CD14-positive monocyte (primary cell): ENCODE data around the gene PNKD. TPM values are rescaled to one million over a fixed set of nuclear protein-coding genes. Genes with fewer than 3 reads are reported as not detected.
A peak's percentile ranks its signal among the peaks of the same experiment; 100 is the strongest.

Source experiments
- DNase-seq, 3 donors: peaks; one replicate each; pipeline ENCODE4 v3.0.0-alpha.2; 2011 to 2022
- H2AFZ ChIP-seq: 2 replicates; pipeline ENCODE4 v1.6.0; 2012; ENCODE audit warnings: mild to moderate bottlenecking, low read depth, low read length, inconsistent platforms; ENCODE audit not compliant: insufficient read depth, poor library complexity, severe bottlenecking
- H3K27ac ChIP-seq, 2 donors: 1 replicate in 1 of 2; 2 replicates in 1 of 2; pipeline ENCODE4 v1.5.1; 2012 to 2013; ENCODE audit warnings: low read length in 2 of 2, control low read depth in 1 of 2, inconsistent platforms in 1 of 2, low read depth in 1 of 2, mild to moderate bottlenecking in 1 of 2
- H3K27me3 ChIP-seq, 2 donors: one replicate each; pipeline versions ENCODE4 v1.6.0 to v1.6.1; 2011 to 2013; ENCODE audit warnings: low read length in 2 of 2; ENCODE audit not compliant: control insufficient read depth in 2 of 2, insufficient read depth in 2 of 2
- H3K36me3 ChIP-seq, 2 donors: replicated peaks in 1 of 2; 1 replicate in 1 of 2; 2 replicates in 1 of 2; pipeline versions ENCODE4 v1.5.1 to v1.6.1; 2012 to 2013; ENCODE audit warnings: low read length in 2 of 2, control low read depth in 1 of 2, inconsistent platforms in 1 of 2, mild to moderate bottlenecking in 1 of 2; ENCODE audit not compliant: insufficient read depth in 2 of 2, control insufficient read depth in 1 of 2
- H3K4me1 ChIP-seq, 2 donors: 1 replicate in 1 of 2; 2 replicates in 1 of 2; pipeline versions ENCODE4 v1.5.1 to v1.6.1; 2012 to 2013; ENCODE audit warnings: low read length in 2 of 2, control low read depth in 1 of 2, inconsistent platforms in 1 of 2, mild to moderate bottlenecking in 1 of 2, moderate library complexity in 1 of 2; ENCODE audit not compliant: insufficient read depth in 2 of 2, control insufficient read depth in 1 of 2
- H3K4me2 ChIP-seq: replicated peaks from 2 replicates; pipeline ENCODE3; 2012; ENCODE audit warnings: low read length, moderate library complexity, mild to moderate bottlenecking; ENCODE audit not compliant: poor library complexity, severe bottlenecking; ENCODE audit errors: extremely low read depth
- H3K4me3 ChIP-seq, 3 experiments: fragments of 200-600 bp in 1 of 3; sonication (generic) in 1 of 3; replicated peaks in 1 of 3; 1 replicate in 2 of 3; 2 replicates in 1 of 3; pipeline ENCODE4 v1.5.1; 2011 to 2013; ENCODE audit warnings: low read length in 3 of 3, mild to moderate bottlenecking in 3 of 3, control low read depth in 2 of 3, low read depth in 2 of 3, inconsistent platforms in 1 of 3, moderate library complexity in 1 of 3
- H3K79me2 ChIP-seq: 2 replicates; pipeline ENCODE4 v1.6.0; 2012; ENCODE audit warnings: mild to moderate bottlenecking, control low read depth, inconsistent platforms, low read length, moderate library complexity; ENCODE audit not compliant: insufficient read depth
- H3K9ac ChIP-seq: 2 replicates; pipeline ENCODE4 v1.6.0; 2017; ENCODE audit warnings: low read length, mild to moderate bottlenecking; ENCODE audit not compliant: insufficient read depth, poor library complexity, severe bottlenecking
- H3K9me3 ChIP-seq, 2 donors: replicated peaks in 1 of 2; 1 replicate in 1 of 2; 2 replicates in 1 of 2; pipeline versions ENCODE4 v1.5.1 to v1.6.1; 2012 to 2013; ENCODE audit warnings: low read length in 2 of 2, control low read depth in 1 of 2; ENCODE audit not compliant: control insufficient read depth in 1 of 2, insufficient read depth in 1 of 2
- H4K20me1 ChIP-seq: 2 replicates; pipeline ENCODE4 v1.6.0; 2012; ENCODE audit warnings: mild to moderate bottlenecking, low read length, control low read depth, moderate library complexity; ENCODE audit not compliant: insufficient read depth
- H3K27ac Mint-ChIP-seq, 7 donors: one replicate each; pipeline ENCODE4 v1.8.0; 2020; ENCODE audit warnings: mild to moderate bottlenecking in 7 of 7, mixed read lengths in 7 of 7, moderate library complexity in 6 of 7, inconsistent platforms in 2 of 7
- H3K27me3 Mint-ChIP-seq, 3 donors: one replicate each; pipeline ENCODE4 v1.8.0; 2021 to 2022; ENCODE audit warnings: low read depth in 3 of 3, mild to moderate bottlenecking in 3 of 3, mixed read lengths in 3 of 3, moderate library complexity in 3 of 3, inconsistent platforms in 1 of 3
- H3K36me3 Mint-ChIP-seq, 2 donors: one replicate each; pipeline ENCODE4 v1.8.0; 2020; ENCODE audit warnings: mixed read lengths in 2 of 2, inconsistent platforms in 1 of 2, mild to moderate bottlenecking in 1 of 2
- H3K4me1 Mint-ChIP-seq: one replicate; pipeline ENCODE4 v1.8.0; 2020; ENCODE audit warnings: mild to moderate bottlenecking, mixed read lengths
- H3K4me3 Mint-ChIP-seq, 2 donors: one replicate each; pipeline ENCODE4 v1.8.0; 2020; ENCODE audit warnings: mild to moderate bottlenecking in 2 of 2, mixed read lengths in 2 of 2, moderate library complexity in 1 of 2
- H3K9me3 Mint-ChIP-seq, 7 donors: one replicate each; pipeline ENCODE4 v1.8.0; 2020 to 2022; ENCODE audit warnings: mixed read lengths in 7 of 7, mild to moderate bottlenecking in 6 of 7, moderate library complexity in 6 of 7, inconsistent platforms in 2 of 7
- CTCF ChIP-seq: fragments of 200-600 bp; IDR thresholded peaks from one replicate; pipeline ENCODE4 v1.8.0; 2022; ENCODE audit warnings: antibody characterized with exemption, mild to moderate bottlenecking
- WGBS: methylation state at CpG from one replicate; pipeline ENCODE4 v1.1.5; 2013; ENCODE audit warnings: missing lambda C conversion rate; ENCODE audit not compliant: insufficient coverage; 5-methylcytosine and 5-hydroxymethylcytosine counted together
- intact Hi-C, 2 donors: fragments of 100-400 bp; cut with micrococcal nuclease; formaldehyde crosslinking; loops; one replicate each; pipeline versions ENCODE4 v1.15.0 to v1.15.1; 2023
- polyA plus RNA-seq, 3 donors: library from polyadenylated mRNA; depleted of rRNA in 1 of 3; unstranded in 2 of 3; stranded (reverse) in 1 of 3; fragments of 300-500 nt in 2 of 3; fragments of >200 nt in 1 of 3; fragmentation: Illumina TruSeq in 2 of 3; gene quantifications; 1 replicate in 2 of 3; 2 replicates in 1 of 3; pipeline ENCODE4 v1.2.3, GENCODE V29; 2012 to 2021

Gene PNKD
- polyA plus RNA-seq, 3 donors: 79.8 to 92.0 (median 88.2) TPM

GRCh38 chr2:218289639-218290315 is 19.5 kb downstream of the PNKD start:
- H3K27ac Mint-ChIP-seq: peak overlapping the region; percentile 3 to 98 (median 97)
- Histone ChIP-seq H3K79me2 (peaks cover 74% of the 10 kb centered on the region), H3K9me3 (no peaks in the 10 kb centered on the region), H3K9ac (no peak overlapping the region), H3K4me2 (peak overlapping the region; percentile 95), H2AFZ (no peak overlapping the region), H3K4me3 (peak overlapping the region in 1 of 3 experiments; percentile 90), H3K4me1 (peaks cover 87 to 99% of the 10 kb centered on the region in 2 donors), H3K36me3 (peaks cover 6 to 11% of the 10 kb centered on the region in 2 donors), H3K27me3 (no peaks in the 10 kb centered on the region), H3K27ac (peak overlapping the region; percentile 94 to 96), H4K20me1 (peaks cover 38% of the 10 kb centered on the region)
- H3K9me3 Mint-ChIP-seq: peaks cover 0 to 4% (median 0%) of the 10 kb centered on the region in 7 donors
- TF ChIP-seq CTCF: no peak
- DNase-seq: no peak
- peaks cover 13 to 29% of the 10 kb centered on the region in 2 donors for H3K36me3 Mint-ChIP-seq
- H3K4me3 Mint-ChIP-seq: peak overlapping the region; percentile 92 to 97
- intact Hi-C loops: loop anchor here (2.0 to 5.0 kb wide), 3 partner anchors 93 to 109 kb away; partner anchors contain the start of genes CTDSP1 (in 2 of the 2) and SLC11A1 (in 1 of the 2)
- peaks cover 0 to 2% (median 0%) of the 10 kb centered on the region in 3 donors for H3K27me3 Mint-ChIP-seq
- WGBS: 21% methylated on average over 2 of the region's 6 CpGs
- H3K4me1 Mint-ChIP-seq: peaks cover 88% of the 10 kb centered on the region

- Mint-ChIP-seq H3K4me3 (peak overlapping the region; percentile 92 to 97), H3K27me3 (peaks cover 0 to 2% (median 2%) of the 10 kb centered on the region in 3 donors), H3K36me3 (peaks cover 7 to 21% of the 10 kb centered on the region in 2 donors), H3K4me1 (peaks cover 82% of the 10 kb centered on the region), H3K9me3 (peaks cover 0 to 4% (median 0%) of the 10 kb centered on the region in 7 donors), H3K27ac (peak overlapping the region; percentile 96 to 99 (median 98))
- no peak for TF ChIP-seq CTCF
- peak in 2 of 3 donors; percentile 58 to 69 for DNase-seq
- peaks cover 2 to 3% of the 10 kb centered on the region in 2 donors for H3K36me3 ChIP-seq
- intact Hi-C loops: loop anchor here (2.0 to 5.0 kb wide), 3 partner anchors 92 to 108 kb away; partner anchors contain the start of genes CTDSP1 (in 2 of the 2) and SLC11A1 (in 1 of the 2)
- H4K20me1 ChIP-seq: peaks cover 30% of the 10 kb centered on the region
- peak overlapping the region; percentile 94 to 96 for H3K27ac ChIP-seq
- H2AFZ ChIP-seq: no peak overlapping the region
- H3K9ac ChIP-seq: peak overlapping the region; percentile 95
- WGBS: 31% methylated on average over 11 of the region's 12 CpGs
- no peaks in the 10 kb centered on the region for H3K27me3 ChIP-seq
- H3K79me2 ChIP-seq: peaks cover 66% of the 10 kb centered on the region
- no peaks in the 10 kb centered on the region for H3K9me3 ChIP-seq
- H3K4me1 ChIP-seq: peaks cover 82 to 91% of the 10 kb centered on the region in 2 donors
- H3K4me2 ChIP-seq: peak overlapping the region; percentile 95
- peak overlapping the region; percentile 70 to 90 (median 83) for H3K4me3 ChIP-seq
Measured at GRCh38 chr2:218290316-218291261, 20.3 kb downstream of the PNKD start.
